GM19467 (cell line): Measurements from ENCODE around the gene NRCAM.

Experiments used
- ATAC-seq: cut with Tn5 transposase; IDR thresholded peaks from one replicate; pipeline ENCODE4 v1.9.1; 2021; ENCODE audit warnings: mild to moderate bottlenecking, moderate library complexity; ENCODE audit not compliant: unreplicated experiment

The NRCAM gene

GRCh38 chr7:108252177-108252576, 204.1 kb downstream of the NRCAM start:
- no peak for ATAC-seq

- no peak for ATAC-seq
These were observed 204.5 kb downstream of the NRCAM start for GRCh38 chr7:108251700-108252099.

- ATAC-seq: no peak
These were observed 206.8 kb downstream of the NRCAM start for GRCh38 chr7:108249453-108249852.

GRCh38 chr7:108248821-108249220, 207.4 kb downstream of the NRCAM start:
- ATAC-seq: no peak

GRCh38 chr7:108248418-108248817, 207.8 kb downstream of the NRCAM start:
- ATAC-seq: no peak

- no peak for ATAC-seq
These were observed 208.6 kb downstream of the NRCAM start for GRCh38 chr7:108247614-108248013.

GRCh38 chr7:108246227-108246837, 209.9 kb downstream of the NRCAM start:
- ATAC-seq: no peak

GRCh38 chr7:108245523-108246226, 210.6 kb downstream of the NRCAM start:
- no peak for ATAC-seq

GRCh38 chr7:108244110-108244509, 212.1 kb downstream of the NRCAM start:
- no peak for ATAC-seq

GRCh38 chr7:108239501-108240225, 216.6 kb downstream of the NRCAM start:
- no peak for ATAC-seq

GRCh38 chr7:108236681-108237415, 219.4 kb downstream of the NRCAM start:
- no peak for ATAC-seq

- no peak for ATAC-seq
These were observed 220.7 kb downstream of the NRCAM start for GRCh38 chr7:108235451-108236061.

GRCh38 chr7:108234971-108235450, 221.2 kb downstream of the NRCAM start:
- ATAC-seq: no peak

GRCh38 chr7:108234281-108234680, 222.0 kb downstream of the NRCAM start:
- no peak for ATAC-seq

GRCh38 chr7:108232076-108232475, 224.2 kb downstream of the NRCAM start:
- ATAC-seq: no peak

- no peak for ATAC-seq
These were observed 225.0 kb downstream of the NRCAM start for GRCh38 chr7:108231221-108231620.

GRCh38 chr7:108227366-108227765, 228.9 kb downstream of the NRCAM start:
- ATAC-seq: no peak

GRCh38 chr7:108226816-108227299, 229.4 kb downstream of the NRCAM start:
- ATAC-seq: no peak

GRCh38 chr7:108225531-108226181, 230.6 kb downstream of the NRCAM start:
- ATAC-seq: no peak

- no peak for ATAC-seq
These were observed 231.8 kb downstream of the NRCAM start for GRCh38 chr7:108224387-108224786.
